ENCODE measurements around the gene SMIM28. TPM values are rescaled to one million over a fixed set of nuclear protein-coding genes. Genes with fewer than 3 reads are reported as not detected.

The SMIM28 gene
- total and polyA plus RNA-seq, 2 of the 4 experiments (the other 2 are of a cell fraction), result not detected

DNA sequence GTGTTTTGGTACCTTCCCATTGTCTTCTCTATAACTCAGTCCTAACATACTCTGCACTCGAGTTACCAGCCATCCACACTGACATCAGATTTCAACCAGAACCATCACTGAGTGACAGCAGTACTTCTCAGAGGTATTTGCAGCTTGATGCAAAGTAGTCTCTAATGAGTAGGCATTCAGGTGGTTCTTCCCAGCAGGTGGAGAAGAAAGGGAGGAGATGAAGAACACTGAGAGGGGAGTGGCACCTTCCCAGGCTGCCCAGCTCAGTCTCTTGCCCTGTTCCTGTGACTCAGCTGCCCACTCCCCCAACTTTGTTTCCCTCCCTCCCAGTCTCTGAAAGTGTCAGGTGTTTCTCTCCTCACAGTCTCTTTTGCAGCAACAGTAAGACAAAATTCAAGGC is 38.7 kb upstream of the SMIM28 start:
- no peak overlapping the region for H2AK5ac ChIP-seq (ENCODE audit: low read depth, low read length)
- H3K4ac ChIP-seq (ENCODE audit: low read depth, low read length), result no peak overlapping the region
- in situ Hi-C loops (cut with MboI; ENCODE audit: low sequenced_read_pairs), result no loop called here
- H4K8ac ChIP-seq (ENCODE audit: low read depth in 2 of 2, low read length in 2 of 2), result no peak overlapping the region
- H3K14ac ChIP-seq (replicated peaks; ENCODE audit: low read depth, low read length), result no peak overlapping the region
- DNase-seq (no peak), ATAC-seq (ENCODE audit: low read depth) (no peak)
- H4K20me1 ChIP-seq (ENCODE audit: insufficient read depth, low read length), result no peaks in the 10 kb centered on the region
- TF ChIP-seq RAD21 (IDR thresholded peaks at IDR 0.05; ENCODE audit: low read length) (no peak), RCOR1 (IDR thresholded peaks at IDR 0.05; ENCODE audit: insufficient replicate concordance, low read length) (no peak)
- TF ChIP-seq, protein P1, sequence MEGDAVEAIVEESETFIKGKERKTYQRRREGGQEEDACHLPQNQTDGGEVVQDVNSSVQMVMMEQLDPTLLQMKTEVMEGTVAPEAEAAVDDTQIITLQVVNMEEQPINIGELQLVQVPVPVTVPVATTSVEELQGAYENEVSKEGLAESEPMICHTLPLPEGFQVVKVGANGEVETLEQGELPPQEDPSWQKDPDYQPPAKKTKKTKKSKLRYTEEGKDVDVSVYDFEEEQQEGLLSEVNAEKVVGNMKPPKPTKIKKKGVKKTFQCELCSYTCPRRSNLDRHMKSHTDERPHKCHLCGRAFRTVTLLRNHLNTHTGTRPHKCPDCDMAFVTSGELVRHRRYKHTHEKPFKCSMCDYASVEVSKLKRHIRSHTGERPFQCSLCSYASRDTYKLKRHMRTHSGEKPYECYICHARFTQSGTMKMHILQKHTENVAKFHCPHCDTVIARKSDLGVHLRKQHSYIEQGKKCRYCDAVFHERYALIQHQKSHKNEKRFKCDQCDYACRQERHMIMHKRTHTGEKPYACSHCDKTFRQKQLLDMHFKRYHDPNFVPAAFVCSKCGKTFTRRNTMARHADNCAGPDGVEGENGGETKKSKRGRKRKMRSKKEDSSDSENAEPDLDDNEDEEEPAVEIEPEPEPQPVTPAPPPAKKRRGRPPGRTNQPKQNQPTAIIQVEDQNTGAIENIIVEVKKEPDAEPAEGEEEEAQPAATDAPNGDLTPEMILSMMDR (conservative IDR thresholded peaks at IDR 0.05; ENCODE audit: low read depth, low read length), result no peak
- H3K4me2 ChIP-seq (ENCODE audit: low read depth, low read length), result no peak overlapping the region
- ChIA-PET CTCF (no interaction called here), POLR2A (ENCODE audit: unreplicated experiment) (no interaction called here)
- no peak overlapping the region for H3K18ac ChIP-seq (ENCODE audit: low read depth, low read length)
- H2AK9ac ChIP-seq (replicated peaks; ENCODE audit: low read depth, low read length, poor library complexity), result no peak overlapping the region
- H2AFZ ChIP-seq (replicated peaks; ENCODE audit: low read length, poor library complexity), result no peak overlapping the region
- no peak overlapping the region for H2BK5ac ChIP-seq (ENCODE audit: low read depth, low read length, poor library complexity, severe bottlenecking)
- no peak overlapping the region for H3K23ac ChIP-seq (ENCODE audit: low read depth, low read length)
- H3K9ac ChIP-seq (ENCODE audit: low read depth, low read length), result no peak overlapping the region
- dilution Hi-C loops (cut with HindIII; ENCODE audit: low sequenced_read_pairs, unreplicated experiment), result no loop called here
- H3K4me3 ChIP-seq (ENCODE audit: insufficient read depth, low read depth, low read length), result no peak overlapping the region
- intact Hi-C loops (cut with micrococcal nuclease), result loop anchor here (5.0 kb wide), 1 partner anchor 43 kb away; no protein-coding TSS in a partner anchor
- no peaks in the 10 kb centered on the region for H3K36me3 ChIP-seq (ENCODE audit: control insufficient read depth, insufficient read depth, low read length)
- WGBS, 2 experiments (ENCODE audit: extremely low coverage in 2 of 2, insufficient read length in 1 of 2), result no CpG with 5 or more reads among the region's 1 CpG
- H3K56ac ChIP-seq (ENCODE audit: extremely low read depth, insufficient read depth, low read length), result no peak overlapping the region
- H4K5ac ChIP-seq (ENCODE audit: low read depth, low read length), result no peak overlapping the region
- no peaks in the 10 kb centered on the region for H3K4me1 ChIP-seq (ENCODE audit: control insufficient read depth, insufficient read depth, low read length)
- H3K9me1 ChIP-seq (ENCODE audit: insufficient read depth, low read length), result no peaks in the 10 kb centered on the region
- peaks cover 11% of the 10 kb centered on the region for H3K27me3 ChIP-seq (ENCODE audit: control insufficient read depth, insufficient read depth, low read length)
- no peaks in the 10 kb centered on the region for H3K79me1 ChIP-seq (ENCODE audit: low read depth in 1 of 2, low read length in 2 of 2)
- no peak overlapping the region for H2BK20ac ChIP-seq (ENCODE audit: low read depth, low read length)
- no TSS peak for BruUV-seq (replicated peaks)
- no peak overlapping the region for H2BK120ac ChIP-seq (ENCODE audit: low read depth, low read length)
- no peak overlapping the region for H2BK15ac ChIP-seq (ENCODE audit: low read depth, low read length)
- no peaks in the 10 kb centered on the region for H3K9me3 ChIP-seq (ENCODE audit: control insufficient read depth, insufficient read depth, low read length)
- no peak overlapping the region for H3K27ac ChIP-seq (ENCODE audit: insufficient read depth, low read length)
- no peak overlapping the region for H4K91ac ChIP-seq (ENCODE audit: insufficient read depth, low read depth, low read length)
